ENCODE results near the gene ANKRD65.

ANKRD65 gene

GRCh38 chr1:1427106-1427819 lies 6.2 kb upstream of the ANKRD65 start:
- no peak for TF ChIP-seq CTCF (conservative IDR thresholded peaks at IDR 0.05; ENCODE audit: low read depth)
- no peak overlapping the region for H3K27ac ChIP-seq
- no peak for DNase-seq (ENCODE audit: low spot score)
- POLR2A ChIA-PET (ENCODE audit: low non-redundant PET), result no interaction called here
- CTCF ChIA-PET, result no interaction called here

DNA sequence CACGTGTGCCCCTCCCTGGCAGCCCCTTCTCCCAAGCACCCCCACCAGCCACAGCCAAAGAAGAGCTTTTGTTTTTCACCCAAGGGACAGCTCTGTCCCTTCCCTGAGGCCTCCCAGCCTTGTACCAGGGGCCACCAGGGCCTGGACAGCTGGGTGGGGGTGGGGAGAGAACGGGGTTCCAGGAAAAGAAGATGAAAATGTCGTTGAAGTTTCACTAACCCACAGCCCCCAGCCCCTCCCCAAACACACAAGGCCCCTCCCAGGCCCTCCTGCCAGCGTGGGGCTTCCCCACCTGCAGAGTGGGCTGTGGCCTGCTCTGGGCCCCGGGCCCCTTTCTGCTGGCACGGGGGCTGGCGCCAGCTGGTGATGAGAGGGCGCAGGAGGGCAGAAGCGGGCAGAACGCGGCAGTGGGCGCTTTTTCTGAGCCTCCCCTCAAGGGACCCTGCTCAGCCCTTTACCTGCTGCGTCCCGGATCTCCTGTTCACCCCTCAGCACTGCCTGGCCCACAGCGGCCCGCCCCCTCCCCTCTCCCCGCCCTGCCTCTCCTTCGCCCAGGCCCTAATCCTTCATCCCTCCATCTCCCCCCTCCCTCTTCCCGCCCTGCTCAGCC lies 5.5 kb upstream of the ANKRD65 start:
- ChIA-PET POLR2A (ENCODE audit: low non-redundant PET) (no interaction called here), CTCF (no interaction called here)
- TF ChIP-seq CTCF (conservative IDR thresholded peaks at IDR 0.05; ENCODE audit: low read depth), result no peak
- no peak for DNase-seq (ENCODE audit: low spot score)
- H3K27ac ChIP-seq, result peak overlapping the region; percentile 75

GRCh38 chr1:1425753-1426495 lies 4.8 kb upstream of the ANKRD65 start:
- H3K27ac ChIP-seq, result peak overlapping the region; percentile 75
- ChIA-PET CTCF (interaction anchor here (1.0 kb wide), 1 partner anchor 15 kb away, joined by 3 read pairs; no protein-coding TSS in a partner anchor), POLR2A (ENCODE audit: low non-redundant PET) (no interaction called here)
- DNase-seq (ENCODE audit: low spot score), result no peak
- no peak for TF ChIP-seq CTCF (conservative IDR thresholded peaks at IDR 0.05; ENCODE audit: low read depth)

DNA sequence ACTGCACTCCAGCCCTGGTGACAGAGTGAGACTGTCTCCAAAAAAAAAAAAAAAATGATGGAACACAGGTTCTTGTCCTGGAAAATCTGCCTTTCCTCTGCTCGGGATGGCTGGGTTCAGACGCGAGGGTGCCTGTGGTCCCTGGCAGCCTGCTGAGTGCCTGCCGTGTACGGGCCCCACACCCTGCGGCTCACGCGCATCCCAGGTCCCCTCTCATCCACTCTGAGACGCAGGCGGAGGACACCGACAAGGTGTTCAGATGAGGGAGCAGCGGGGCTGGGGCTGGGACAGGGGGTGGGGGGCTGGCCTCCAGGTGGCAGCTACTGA lies 4.3 kb upstream of the ANKRD65 start:
- no peak for DNase-seq (ENCODE audit: low spot score)
- peak overlapping the region; percentile 75; the same call in 1 of the 2 replicates for H3K27ac ChIP-seq
- no peak for TF ChIP-seq CTCF (conservative IDR thresholded peaks at IDR 0.05; ENCODE audit: low read depth)
- ChIA-PET CTCF (interaction anchor here (1.0 kb wide), 1 partner anchor 15 kb away, joined by 3 read pairs; no protein-coding TSS in a partner anchor), POLR2A (ENCODE audit: low non-redundant PET) (no interaction called here)

- ChIA-PET CTCF (no interaction called here), POLR2A (ENCODE audit: low non-redundant PET) (no interaction called here)
- H3K27ac ChIP-seq, result peak overlapping the region; percentile 75
- no peak for DNase-seq (ENCODE audit: low spot score)
- TF ChIP-seq CTCF (conservative IDR thresholded peaks at IDR 0.05; ENCODE audit: low read depth), result no peak
Measured at GRCh38 chr1:1424707-1425106, 3.6 kb upstream of the ANKRD65 start.

GRCh38 chr1:1423245-1423597 lies 2.1 kb upstream of the ANKRD65 start:
- POLR2A ChIA-PET (ENCODE audit: low non-redundant PET), result interaction anchor here (1.0 kb wide), 1 partner anchor 16 kb away, joined by 3 read pairs; the partner anchor contains the start of gene MRPL20
- CTCF ChIA-PET, result interaction anchor here (0.6 kb wide), 1 partner anchor 32 kb away, joined by 3 read pairs; no protein-coding TSS in a partner anchor
- TF ChIP-seq CTCF (conservative IDR thresholded peaks at IDR 0.05; ENCODE audit: low read depth), result no peak
- H3K27ac ChIP-seq, result peak overlapping the region; percentile 75
- DNase-seq (ENCODE audit: low spot score), result no peak

Measured in RWPE1 (cell line).